Cardiac muscle cell (in vitro differentiated cells and primary cell): ENCODE results near the gene CMTM8. TPM values are rescaled to one million over a fixed set of nuclear protein-coding genes. Genes with fewer than 3 reads are reported as not detected.

Experiments
- DNase-seq, 2 donors: peaks; one replicate each; pipeline versions ENCODE4 v3.0.0 to v3.0.0-alpha.2; 2010 to 2017; ENCODE audit warnings: low read depth in 1 of 2, low spot score in 1 of 2
- H3K27ac ChIP-seq: fragments of 200-600 bp; sonication (generic); 2 replicates; pipeline ENCODE4 v1.5.1; 2016
- H3K27me3 ChIP-seq: fragments of 200-600 bp; sonication (generic); 2 replicates; pipeline ENCODE4 v1.6.0; 2016; ENCODE audit warnings: control low read depth
- H3K36me3 ChIP-seq: fragments of 200-600 bp; sonication (generic); 2 replicates; pipeline ENCODE4 v1.5.1; 2016; ENCODE audit warnings: control low read depth
- H3K4me1 ChIP-seq: fragments of 200-600 bp; sonication (generic); 2 replicates; pipeline ENCODE4 v1.8.1; 2017; ENCODE audit warnings: low read depth, mild to moderate bottlenecking, mixed run types
- H3K4me3 ChIP-seq: fragments of 200-600 bp; sonication (generic); 2 replicates; pipeline ENCODE4 v1.5.1; 2016; ENCODE audit warnings: mild to moderate bottlenecking
- H3K9me3 ChIP-seq: fragments of 200-600 bp; sonication (generic); 2 replicates; pipeline ENCODE4 v1.5.1; 2017; ENCODE audit warnings: low read depth, mild to moderate bottlenecking, control low read depth
- CTCF ChIP-seq: IDR thresholded peaks from 2 replicates; pipeline ENCODE4 v1.5.1; 2012; ENCODE audit warnings: low read depth, mild to moderate bottlenecking, low read length
- polyA plus RNA-seq: library from polyadenylated mRNA; unstranded; fragments of >200 nt; fragmentation: Nextera tagmentation; extraction: Ambion mirVana; gene quantifications from 2 replicates; pipeline ENCODE4 v1.2.1, GENCODE V29; 2016
- total RNA-seq: library from RNA; depleted of rRNA; stranded (reverse); fragments of >200 nt; gene quantifications from 2 replicates; pipeline ENCODE4 v1.2.3, GENCODE V29; 2016

The CMTM8 gene
- total and polyA plus RNA-seq, 2 experiments from 2014 or later: 6.9 to 12.5 TPM

GRCh38 chr3:32355751-32356291 is 117.3 kb downstream of the CMTM8 start:
- peaks cover 10% of the 10 kb centered on the region for H3K4me1 ChIP-seq
- H3K9me3 ChIP-seq: no peaks in the 10 kb centered on the region
- no peak for TF ChIP-seq CTCF
- no peak overlapping the region for H3K4me3 ChIP-seq
- H3K27me3 ChIP-seq: no peaks in the 10 kb centered on the region
- H3K36me3 ChIP-seq: no peaks in the 10 kb centered on the region
- H3K27ac ChIP-seq: no peak overlapping the region
- no peak for DNase-seq

- Histone ChIP-seq H3K4me1 (peaks cover under 1% of the 10 kb centered on the region), H3K27me3 (no peaks in the 10 kb centered on the region), H3K4me3 (no peak overlapping the region), H3K36me3 (no peaks in the 10 kb centered on the region), H3K27ac (no peak overlapping the region), H3K9me3 (no peaks in the 10 kb centered on the region)
- DNase-seq: no peak
- no peak for TF ChIP-seq CTCF
Measured at GRCh38 chr3:32359766-32360492, 121.4 kb downstream of the CMTM8 start.

- TF ChIP-seq CTCF: no peak
- H3K36me3 ChIP-seq: no peaks in the 10 kb centered on the region
- no peaks in the 10 kb centered on the region for H3K9me3 ChIP-seq
- no peak for DNase-seq
- H3K27ac ChIP-seq: no peak overlapping the region
- H3K27me3 ChIP-seq: no peaks in the 10 kb centered on the region
- no peaks in the 10 kb centered on the region for H3K4me1 ChIP-seq
- no peak overlapping the region for H3K4me3 ChIP-seq
Measured at GRCh38 chr3:32360493-32360827, 122.0 kb downstream of the CMTM8 start.

- DNase-seq: peak in 1 of 2 donors; percentile 21
- Histone ChIP-seq H3K27ac (peak overlapping the region; percentile 63), H3K27me3 (no peaks in the 10 kb centered on the region), H3K9me3 (no peaks in the 10 kb centered on the region), H3K4me1 (peaks cover 15% of the 10 kb centered on the region), H3K36me3 (no peaks in the 10 kb centered on the region), H3K4me3 (no peak overlapping the region)
- TF ChIP-seq CTCF: no peak
Measured at GRCh38 chr3:32366638-32367397, 128.3 kb downstream of the CMTM8 start.

- no peaks in the 10 kb centered on the region for H3K27me3 ChIP-seq
- H3K4me3 ChIP-seq: no peak overlapping the region
- H3K27ac ChIP-seq: peak overlapping the region; percentile 63
- H3K36me3 ChIP-seq: no peaks in the 10 kb centered on the region
- peaks cover 15% of the 10 kb centered on the region for H3K4me1 ChIP-seq
- no peak for DNase-seq
- no peaks in the 10 kb centered on the region for H3K9me3 ChIP-seq
- no peak for TF ChIP-seq CTCF
Measured at GRCh38 chr3:32367442-32367841, 129.0 kb downstream of the CMTM8 start.
